CD4-positive, alpha-beta T cell treated with Interleukin-1 beta for 1 hour (primary cell): Measurements from ENCODE around the gene ADAM15.

Source experiments
- DNase-seq, 2 donors: peaks; one replicate each; pipeline ENCODE4 v3.0.0-alpha.2; 2020 to 2022

ADAM15 gene

DNA sequence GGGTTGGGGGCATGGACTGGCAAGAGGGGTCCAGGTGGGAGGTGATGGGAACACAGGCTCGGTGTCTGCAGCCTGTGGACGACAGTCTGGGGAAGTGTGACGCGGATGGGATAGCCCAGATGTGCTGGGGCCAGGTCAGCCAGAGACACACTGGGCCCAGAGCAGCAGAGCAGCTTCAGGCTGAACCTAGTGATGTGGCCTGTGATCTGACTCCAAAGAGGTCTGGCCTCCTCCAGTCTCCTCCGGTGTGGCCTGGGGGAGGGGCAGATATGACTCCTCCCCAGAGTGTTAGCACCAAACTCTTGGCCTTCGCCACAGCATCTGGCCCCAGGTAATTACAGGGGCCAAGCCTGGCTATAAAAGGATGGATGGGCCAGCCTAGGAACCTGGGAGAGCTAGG is 41.0 kb downstream of the ADAM15 start:
- DNase-seq, result no peak

DNA sequence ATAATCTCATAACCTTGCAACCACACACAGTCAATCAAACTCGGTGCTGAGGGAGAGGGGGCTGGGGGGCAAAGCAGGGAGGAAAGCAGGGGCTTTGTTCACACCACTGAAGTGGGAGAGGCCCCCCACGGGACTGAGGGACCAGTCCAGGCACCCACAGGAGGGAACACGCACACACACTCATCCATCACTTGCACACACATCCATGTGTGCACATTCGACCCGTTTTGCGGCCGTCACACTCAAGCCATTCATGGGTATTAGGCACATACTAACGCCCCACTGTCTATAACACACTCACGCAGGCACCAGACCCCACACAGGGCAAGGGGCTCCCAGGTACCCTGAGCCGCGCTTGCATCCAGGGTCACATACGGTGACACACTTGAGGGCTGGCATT is 41.5 kb downstream of the ADAM15 start:
- DNase-seq, result no peak

DNA sequence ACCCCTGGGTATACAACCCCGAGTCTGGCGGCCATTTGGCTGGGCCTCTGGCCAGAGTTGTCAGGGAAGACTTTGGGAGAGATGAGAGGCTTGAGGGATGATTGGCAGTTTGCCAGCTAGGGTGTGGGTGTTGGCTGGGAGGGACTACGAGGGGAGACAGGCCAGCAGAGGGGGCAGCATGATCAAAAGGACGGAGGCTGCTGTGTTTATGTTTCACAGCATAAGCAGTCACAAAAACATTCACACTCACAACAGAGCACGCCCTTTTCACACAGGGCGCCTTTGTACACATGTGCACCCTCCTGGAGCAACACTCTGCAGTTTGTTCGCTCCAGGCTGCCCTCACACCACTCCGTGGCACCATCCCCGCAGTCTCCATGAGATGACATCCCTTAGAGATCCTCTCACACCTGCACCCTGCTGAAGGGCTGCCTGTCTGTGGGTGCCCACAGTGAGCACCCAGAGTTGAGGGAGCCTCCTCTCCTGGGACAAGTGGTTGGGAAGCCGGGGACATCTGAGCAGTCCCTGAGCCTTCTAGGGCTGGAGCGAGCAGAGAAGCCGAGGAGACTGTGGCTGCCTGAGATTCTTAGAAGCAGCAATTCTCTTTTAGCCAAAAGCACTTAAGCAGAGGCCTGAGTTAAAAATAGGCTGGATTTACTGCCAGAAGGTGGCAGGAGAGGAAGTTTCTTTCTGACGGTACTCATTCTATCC is 43.0 kb downstream of the ADAM15 start:
- DNase-seq, result no peak

DNA sequence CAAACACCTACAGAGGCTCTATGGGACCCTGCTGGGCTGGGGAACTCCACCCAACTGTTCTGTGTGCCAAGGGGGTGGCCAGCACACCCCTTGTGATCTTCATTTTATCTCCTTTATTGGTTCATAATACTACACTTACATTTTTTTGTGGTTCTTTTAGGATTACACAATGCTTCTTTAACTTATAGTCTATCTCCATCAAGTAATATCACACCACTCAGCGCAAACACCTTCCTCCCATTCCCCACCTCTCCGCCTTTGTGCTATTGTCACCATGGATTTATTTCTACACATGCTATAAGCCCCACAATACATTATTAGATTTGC is 43.5 kb downstream of the ADAM15 start:
- DNase-seq, result no peak

DNA sequence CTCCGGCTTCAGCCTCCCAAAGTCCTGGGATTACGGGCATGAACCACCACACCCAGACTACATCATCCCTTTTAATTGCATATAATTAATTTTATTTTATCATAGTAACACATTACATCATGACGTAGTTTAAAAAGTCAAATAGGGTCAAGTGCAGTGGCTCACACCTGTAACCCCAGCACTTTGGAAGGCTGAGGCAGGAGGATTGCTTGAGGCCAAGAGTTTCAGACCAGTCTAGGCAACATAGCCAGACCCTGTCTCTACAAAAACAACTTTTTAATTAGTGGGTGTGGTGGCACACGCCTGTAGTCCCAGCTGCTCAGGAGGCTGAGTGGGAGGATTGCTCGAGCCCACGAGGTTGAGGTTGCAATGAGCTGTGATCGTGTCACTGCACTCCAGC is 48.2 kb downstream of the ADAM15 start:
- no peak for DNase-seq

DNA sequence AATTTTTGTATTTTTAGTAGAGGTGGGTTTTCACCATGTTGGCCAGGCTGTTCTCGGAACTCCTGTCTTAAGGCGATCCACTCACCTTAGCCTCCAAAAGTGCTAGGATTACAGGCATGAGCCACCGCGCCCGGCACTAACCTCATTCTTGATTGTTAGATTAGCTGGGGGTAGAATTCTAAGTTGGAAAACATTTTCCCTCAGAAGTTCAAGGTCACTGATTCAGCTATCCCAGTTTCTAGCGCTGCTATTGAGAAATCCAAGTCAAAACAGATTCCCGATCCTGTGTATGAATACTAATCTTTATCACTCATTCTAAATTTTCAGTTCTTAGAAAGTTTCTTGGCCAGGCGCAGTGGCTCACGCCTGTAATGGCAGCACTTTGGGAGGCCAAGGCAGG is 52.2 kb downstream of the ADAM15 start:
- no peak for DNase-seq

DNA sequence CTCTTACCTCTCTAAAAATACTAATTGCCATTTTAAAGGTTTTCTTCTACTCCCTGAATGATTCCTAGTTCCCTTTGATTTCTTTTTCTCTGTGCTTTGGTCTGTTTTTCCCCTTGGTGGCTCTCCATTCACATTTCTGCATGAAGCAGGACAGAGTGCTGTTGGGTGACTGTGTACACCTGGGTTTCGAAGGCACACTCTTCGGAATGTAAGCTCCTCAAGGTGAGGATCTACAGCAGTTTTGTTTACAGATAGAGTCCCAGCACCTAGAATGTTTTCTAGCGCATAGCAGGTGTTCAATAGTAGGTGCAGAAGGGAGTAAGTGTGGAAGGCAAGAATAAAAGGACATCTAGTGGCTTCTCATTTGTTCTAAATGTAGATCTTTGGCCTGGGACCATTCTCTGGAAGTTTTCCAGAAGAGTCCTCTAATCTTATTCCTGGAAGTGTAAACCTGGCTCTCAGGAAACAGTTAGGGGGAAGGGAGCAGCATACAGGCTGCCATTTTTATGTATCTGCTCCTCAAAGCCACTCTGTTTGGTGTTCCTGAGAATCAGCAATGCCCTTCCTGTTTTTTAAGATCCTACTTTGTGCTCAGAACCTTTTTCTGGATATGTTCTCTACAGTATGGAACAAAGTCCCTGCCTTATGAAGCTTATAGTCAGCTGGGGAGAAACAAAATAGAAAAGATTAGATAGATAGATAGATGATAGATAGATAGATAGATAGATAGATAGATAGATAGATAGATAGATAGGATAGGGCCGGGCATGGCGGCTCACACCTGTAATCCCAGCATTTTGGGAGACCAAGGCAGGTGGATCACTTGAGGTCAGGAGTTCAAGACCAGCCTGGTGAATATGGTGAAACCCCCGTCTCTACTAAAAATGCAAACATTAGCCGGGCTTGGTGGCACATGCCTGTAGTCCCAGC is 53.8 kb downstream of the ADAM15 start:
- no peak for DNase-seq

DNA sequence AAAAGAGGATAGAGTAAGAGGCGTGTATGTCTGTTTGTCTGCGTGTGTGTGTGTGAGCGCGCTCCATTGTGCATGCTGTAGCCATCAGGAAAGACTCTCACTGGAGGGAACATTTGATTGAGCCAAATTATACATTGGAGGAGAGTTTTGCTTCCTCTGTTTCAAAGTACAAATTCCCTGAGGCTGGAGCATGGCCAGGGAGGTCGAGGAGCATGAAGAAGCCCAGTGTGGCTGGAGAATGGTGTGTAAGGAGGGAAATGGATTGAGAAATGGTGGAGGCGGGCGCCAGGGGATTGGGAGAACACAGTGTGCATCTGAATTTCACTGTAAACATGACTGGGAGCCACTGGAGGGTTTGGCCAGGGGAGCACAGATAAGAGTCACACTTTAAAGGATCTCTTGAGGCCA is 54.5 kb downstream of the ADAM15 start:
- no peak for DNase-seq

DNA sequence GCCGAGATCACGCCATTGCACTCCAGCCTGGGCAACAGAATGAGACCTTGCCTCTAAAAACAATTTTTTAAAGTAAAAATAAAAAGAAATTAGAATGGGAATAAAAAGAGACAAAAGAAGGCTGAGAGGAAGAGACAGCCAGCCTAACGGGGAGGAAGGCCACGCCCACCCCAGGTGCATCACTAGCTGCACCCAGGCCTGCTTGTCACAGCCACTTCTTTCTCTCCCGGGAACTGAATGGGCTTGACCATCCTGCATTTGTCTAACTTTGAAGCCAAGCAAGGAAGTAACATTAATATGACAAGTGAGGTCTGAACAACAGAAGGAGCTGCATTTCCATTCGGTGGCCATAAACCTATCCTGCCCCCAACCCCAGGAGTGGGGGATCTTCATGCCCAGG is 55.7 kb downstream of the ADAM15 start:
- DNase-seq, result no peak

DNA sequence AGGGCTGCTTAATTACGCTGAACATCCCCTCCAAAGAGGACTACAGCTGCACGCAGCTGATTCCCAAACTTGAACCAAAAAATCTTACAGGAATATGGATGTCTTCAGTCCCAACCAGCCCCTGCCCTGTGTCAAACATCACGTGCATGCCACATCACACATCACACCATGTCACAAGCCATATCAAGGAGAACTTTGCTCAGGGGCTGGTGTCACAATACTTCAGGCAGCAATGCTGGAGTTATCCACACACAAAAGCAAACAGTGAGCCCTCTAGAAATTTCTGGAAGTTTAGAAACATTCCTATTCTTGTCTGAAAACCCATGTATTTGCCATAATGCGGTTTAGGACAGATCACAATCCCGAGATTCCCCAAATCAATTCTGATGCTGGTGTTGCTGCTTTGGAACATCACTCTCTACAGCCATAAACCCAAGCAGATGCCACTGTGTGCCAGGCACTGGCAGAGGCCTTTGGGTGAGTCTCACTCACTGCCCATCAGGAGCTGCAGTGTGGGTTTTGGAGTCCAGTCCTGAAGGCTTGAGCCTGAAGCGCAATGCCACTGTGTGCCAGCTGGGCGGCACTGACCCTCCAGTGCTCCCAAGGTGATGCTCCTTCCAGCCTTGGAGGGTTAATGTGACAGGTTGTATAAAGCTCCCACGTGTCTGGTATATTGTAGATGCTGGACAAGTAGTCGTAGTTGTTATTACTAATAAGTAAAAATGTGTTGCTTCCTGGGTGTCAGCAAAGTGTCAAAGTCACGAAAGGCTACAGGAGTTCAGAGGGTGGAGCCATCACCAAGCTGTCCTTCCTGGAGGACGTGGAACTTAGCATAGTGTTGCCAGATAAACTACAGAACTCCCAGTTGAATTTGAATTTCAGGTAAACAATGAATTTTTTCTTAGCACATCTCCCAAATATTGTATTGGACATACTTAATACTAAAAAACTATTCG is 56.5 kb downstream of the ADAM15 start:
- DNase-seq, result no peak

DNA sequence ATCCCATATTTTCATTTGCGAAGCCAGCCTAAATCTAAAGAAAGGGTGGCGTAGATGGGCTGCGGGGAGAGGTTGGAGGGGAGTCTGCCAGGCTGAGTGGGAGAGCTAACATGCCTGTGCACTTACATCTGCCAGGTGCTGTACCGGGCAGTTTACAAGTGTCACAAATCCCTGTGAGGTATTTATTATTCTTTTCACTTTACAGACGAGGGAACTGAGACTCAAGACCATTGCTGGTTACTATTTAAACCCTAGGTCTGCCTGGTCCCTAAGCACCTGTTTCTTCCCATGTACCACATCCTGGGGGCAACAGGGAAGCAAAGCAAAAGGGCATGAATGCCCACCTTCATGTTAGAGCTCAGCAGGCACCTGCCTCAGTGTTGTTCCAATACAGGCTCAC is 57.2 kb downstream of the ADAM15 start:
- DNase-seq, result no peak

DNA sequence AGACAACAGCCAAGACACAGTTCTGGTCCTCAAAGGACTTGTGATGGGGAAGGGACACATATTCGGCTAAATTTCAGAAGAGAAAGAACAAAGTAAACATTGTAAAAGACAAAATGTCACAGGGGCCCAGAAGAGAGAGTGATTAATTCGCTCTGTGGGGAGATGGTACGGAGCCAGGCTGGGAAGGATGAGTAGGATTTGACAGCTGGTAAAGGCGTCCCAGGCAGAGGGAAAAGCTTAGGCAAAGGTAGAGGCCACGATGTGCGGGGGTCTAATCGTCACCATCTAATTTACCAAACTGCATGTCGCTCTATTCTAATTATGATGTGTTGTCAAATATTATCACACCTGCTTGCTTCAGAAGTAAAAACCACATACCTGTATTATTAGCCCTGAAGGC is 59.3 kb downstream of the ADAM15 start:
- no peak for DNase-seq

DNA sequence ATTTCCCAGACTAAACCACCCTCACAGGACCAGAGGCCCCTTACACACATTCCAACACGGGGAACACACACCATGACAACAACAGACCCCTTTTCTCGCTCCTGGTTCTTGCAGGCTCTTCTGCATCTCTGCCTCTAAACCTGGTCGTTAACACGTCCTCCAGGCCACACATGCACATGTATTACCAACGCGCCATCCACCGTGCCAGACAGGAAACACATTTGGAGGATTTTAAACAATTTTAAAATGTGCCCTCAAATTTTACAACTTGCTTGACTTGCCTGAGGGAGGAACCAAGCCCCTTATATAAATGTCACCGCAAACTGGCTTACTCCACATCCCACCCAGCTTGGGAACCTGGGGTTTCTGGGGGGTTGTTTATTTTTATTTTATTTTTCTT is 59.7 kb downstream of the ADAM15 start:
- no peak for DNase-seq
